Measurements from ENCODE around the gene PPP6R2. TPM values are rescaled to one million over a fixed set of nuclear protein-coding genes. Genes with fewer than 3 reads are reported as not detected.
"Not testable (repeated sequence)": the region's sequence is repeated elsewhere in the genome, so short reads cannot be mapped to it uniquely, and the experiment has no call there.

The PPP6R2 gene
- total and polyA plus RNA-seq, 2 experiments from 2014 or later: 41.4 to 88.4 TPM

DNA sequence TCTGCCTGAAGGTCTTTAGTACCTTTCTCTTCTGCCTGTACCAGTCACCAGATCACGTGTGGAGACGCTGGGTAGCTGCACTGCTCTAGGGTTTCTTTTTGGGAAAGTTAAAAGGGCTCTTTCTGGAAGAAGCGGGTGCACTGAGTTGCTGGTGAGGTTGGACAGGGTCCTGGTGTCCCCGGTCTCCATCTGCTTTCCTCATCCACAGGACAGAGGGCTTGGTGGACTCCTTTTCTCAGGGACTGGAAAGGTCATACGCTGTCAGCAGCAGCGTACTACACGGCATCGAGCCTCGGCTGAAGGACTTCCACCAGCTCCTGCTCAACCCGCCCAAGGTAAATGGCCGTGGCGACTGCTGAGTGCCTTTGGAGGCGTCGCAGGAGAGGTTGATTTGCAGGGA is 78.9 kb downstream of the PPP6R2 start:
- H3K4me1 ChIP-seq (ENCODE audit: low read depth): no peaks in the 10 kb centered on the region
- DNase-seq (ENCODE audit: low read depth in 1 of 2, low spot score in 1 of 2): no peak
- no peaks in the 10 kb centered on the region for H3K27me3 ChIP-seq
- peaks cover 50% of the 10 kb centered on the region for H3K36me3 ChIP-seq
- TF ChIP-seq, protein P1, sequence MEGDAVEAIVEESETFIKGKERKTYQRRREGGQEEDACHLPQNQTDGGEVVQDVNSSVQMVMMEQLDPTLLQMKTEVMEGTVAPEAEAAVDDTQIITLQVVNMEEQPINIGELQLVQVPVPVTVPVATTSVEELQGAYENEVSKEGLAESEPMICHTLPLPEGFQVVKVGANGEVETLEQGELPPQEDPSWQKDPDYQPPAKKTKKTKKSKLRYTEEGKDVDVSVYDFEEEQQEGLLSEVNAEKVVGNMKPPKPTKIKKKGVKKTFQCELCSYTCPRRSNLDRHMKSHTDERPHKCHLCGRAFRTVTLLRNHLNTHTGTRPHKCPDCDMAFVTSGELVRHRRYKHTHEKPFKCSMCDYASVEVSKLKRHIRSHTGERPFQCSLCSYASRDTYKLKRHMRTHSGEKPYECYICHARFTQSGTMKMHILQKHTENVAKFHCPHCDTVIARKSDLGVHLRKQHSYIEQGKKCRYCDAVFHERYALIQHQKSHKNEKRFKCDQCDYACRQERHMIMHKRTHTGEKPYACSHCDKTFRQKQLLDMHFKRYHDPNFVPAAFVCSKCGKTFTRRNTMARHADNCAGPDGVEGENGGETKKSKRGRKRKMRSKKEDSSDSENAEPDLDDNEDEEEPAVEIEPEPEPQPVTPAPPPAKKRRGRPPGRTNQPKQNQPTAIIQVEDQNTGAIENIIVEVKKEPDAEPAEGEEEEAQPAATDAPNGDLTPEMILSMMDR (IDR thresholded peaks at IDR 0.05; ENCODE audit: low read depth, low read length): no peak
- H3K9me3 ChIP-seq (ENCODE audit: low read depth): no peaks in the 10 kb centered on the region
- no peak overlapping the region for H3K4me3 ChIP-seq
- no peak overlapping the region for H3K27ac ChIP-seq

DNA sequence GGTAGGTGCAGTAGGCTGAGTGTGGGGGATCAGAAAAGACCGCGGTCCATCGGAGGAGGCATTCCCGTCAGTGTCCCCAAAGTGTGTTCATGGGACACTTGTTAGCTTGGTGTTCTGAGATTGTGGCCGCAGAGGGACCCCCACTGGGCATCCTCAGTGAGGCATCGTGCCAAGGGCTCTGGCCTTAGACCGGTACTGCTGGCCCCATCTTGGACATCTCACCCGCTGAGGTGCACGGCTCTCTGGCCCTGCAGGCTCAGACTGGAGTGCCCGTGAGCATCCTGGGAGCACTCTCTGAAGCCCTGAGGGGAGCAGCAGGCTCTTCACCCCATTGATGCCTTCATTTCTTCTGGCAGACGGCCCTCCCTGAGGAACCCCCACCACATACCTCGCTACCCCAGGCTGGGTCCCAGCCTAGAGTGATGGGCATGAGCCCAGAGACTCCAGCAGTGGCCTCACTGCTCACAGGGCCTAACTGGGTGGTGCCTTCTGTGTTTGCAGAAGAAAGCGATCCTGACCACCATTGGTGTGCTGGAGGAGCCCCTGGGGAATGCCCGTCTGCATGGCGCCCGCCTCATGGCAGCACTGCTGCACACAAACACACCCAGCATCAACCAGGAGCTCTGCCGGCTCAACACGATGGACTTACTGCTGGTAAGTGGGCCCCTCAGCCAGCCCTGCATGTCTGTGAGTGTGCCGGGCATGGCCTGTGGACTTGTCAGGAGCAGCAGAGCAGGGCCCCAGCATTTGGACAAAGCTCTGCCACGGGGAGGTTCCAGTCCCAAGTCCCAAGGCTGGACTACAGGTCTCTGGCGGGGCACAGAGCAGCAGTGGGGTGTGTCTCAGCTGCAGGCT is 80.1 kb downstream of the PPP6R2 start:
- TF ChIP-seq, protein P1 (IDR thresholded peaks at IDR 0.05; ENCODE audit: low read depth, low read length): no peak
- H3K36me3 ChIP-seq: peaks cover 52% of the 10 kb centered on the region

DNA sequence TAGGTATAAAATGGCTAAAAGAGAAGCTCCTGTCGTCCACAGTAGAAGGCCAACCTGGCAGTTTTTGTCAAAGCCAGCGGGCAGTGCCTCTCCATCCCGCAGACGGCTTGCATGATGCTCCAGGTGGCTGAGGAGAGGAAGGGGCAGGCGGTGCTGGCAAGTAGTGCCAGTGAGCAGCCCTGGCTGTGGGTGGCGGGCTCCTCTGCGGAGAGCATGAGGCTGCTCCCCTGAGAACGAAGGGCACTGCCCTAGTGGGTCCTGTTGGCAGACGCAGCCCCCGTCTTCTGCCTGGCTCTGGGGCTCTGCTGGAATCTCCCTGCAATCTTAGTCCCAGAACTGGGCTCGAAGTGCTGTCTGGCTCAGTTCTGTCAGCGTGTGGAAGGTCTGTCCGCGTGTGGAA is 80.8 kb downstream of the PPP6R2 start:
- Histone ChIP-seq H3K27ac (no peak overlapping the region), H3K27me3 (no peaks in the 10 kb centered on the region), H3K9me3 (ENCODE audit: low read depth) (no peaks in the 10 kb centered on the region), H3K4me1 (ENCODE audit: low read depth) (no peaks in the 10 kb centered on the region), H3K4me3 (no peak overlapping the region), H3K36me3 (peaks cover 53% of the 10 kb centered on the region)
- no peak for DNase-seq (ENCODE audit: low read depth in 1 of 2, low spot score in 1 of 2)
- TF ChIP-seq, protein P1 (IDR thresholded peaks at IDR 0.05; ENCODE audit: low read depth, low read length): no peak

More for the DNA sequence above, 80.1 kb downstream of the PPP6R2 start:
- H3K4me3 ChIP-seq: no peak overlapping the region
- no peak overlapping the region for H3K27ac ChIP-seq
- no peak for DNase-seq (ENCODE audit: low read depth in 1 of 2, low spot score in 1 of 2)
- no peaks in the 10 kb centered on the region for H3K9me3 ChIP-seq (ENCODE audit: low read depth)
- no peaks in the 10 kb centered on the region for H3K4me1 ChIP-seq (ENCODE audit: low read depth)
- H3K27me3 ChIP-seq: no peaks in the 10 kb centered on the region

DNA sequence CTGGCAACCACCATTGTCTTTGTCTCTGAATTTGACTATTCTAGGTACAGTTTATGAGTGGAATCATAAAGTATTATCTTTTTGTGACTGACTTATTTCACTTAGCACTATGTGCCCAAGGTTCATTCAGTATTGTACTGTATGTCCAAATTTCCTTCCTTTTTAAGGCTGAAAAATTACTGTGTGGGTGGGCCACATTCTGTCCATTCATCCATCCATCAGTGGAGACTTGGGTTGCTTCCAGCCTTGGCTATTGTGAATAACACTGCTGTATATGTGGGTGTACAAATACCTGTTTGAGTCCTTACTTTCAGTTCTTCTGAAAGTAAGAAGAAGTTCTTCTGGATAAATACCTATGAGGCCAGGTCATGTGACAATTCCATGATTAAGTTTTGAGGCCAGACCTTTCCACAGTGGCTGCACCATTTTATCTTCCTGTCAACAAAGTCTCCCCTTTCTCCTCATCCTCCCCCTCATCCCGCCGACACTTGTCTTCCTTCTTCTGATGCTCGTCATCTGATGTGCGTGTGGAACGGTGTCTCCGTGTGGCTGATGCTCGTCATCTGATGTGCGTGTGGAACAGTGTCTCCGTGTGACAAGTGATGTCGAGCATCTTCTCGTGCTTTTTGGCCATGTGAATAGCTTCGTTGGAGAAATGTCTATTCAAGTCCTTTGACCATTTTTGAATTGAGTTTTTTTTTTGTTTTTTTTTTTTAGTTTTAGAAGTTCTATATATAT is 82.2 kb downstream of the PPP6R2 start:
- peaks cover 53% of the 10 kb centered on the region for H3K36me3 ChIP-seq
- DNase-seq (ENCODE audit: low read depth in 1 of 2, low spot score in 1 of 2): no peak

DNA sequence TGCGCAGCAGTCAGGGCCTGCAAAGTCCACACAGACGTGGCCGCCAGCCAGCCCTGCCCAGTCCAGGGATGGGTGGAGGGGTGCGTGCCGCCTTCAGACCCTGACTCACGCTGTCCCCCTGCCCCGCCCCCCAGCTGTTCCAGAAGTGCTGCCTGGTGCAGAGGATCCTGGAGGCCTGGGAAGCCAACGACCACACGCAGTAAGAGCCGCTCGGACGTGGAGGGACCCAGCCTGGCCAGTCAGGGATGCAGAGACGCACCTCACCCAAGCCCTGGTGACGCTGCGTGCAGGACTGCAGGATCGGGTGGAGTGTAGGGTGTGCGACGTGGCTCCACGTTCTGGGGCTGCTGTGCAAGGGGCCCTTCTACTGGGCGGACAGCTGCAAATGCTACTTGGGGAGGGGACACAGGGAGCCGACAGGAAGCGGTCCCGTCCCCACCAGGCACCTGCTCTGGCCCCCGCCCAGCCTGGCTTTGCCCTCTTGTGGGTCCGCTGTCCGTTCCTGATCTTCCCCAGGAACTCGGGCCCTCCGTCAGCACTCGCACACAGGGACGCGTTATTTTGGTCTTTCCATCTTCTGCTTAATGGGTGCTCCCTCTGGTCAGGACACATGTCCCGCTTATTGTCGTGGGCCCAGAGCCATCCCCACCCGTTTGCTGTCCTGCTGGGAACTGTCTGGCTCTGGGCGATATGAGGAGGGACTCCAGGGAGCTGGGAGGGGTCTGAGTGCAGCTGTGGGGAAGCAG is 89.2 kb downstream of the PPP6R2 start:
- H3K4me1 ChIP-seq (ENCODE audit: low read depth): no peaks in the 10 kb centered on the region
- H3K27me3 ChIP-seq: no peaks in the 10 kb centered on the region
- TF ChIP-seq, protein P1 (IDR thresholded peaks at IDR 0.05; ENCODE audit: low read depth, low read length): no peak
- H3K27ac ChIP-seq: no peak overlapping the region
- peaks cover 36% of the 10 kb centered on the region for H3K36me3 ChIP-seq
- no peak overlapping the region for H3K4me3 ChIP-seq
- no peaks in the 10 kb centered on the region for H3K9me3 ChIP-seq (ENCODE audit: low read depth)
- DNase-seq (ENCODE audit: low read depth in 1 of 2, low spot score in 1 of 2): no peak

More for the DNA sequence above, 82.2 kb downstream of the PPP6R2 start:
- TF ChIP-seq, protein P1 (IDR thresholded peaks at IDR 0.05; ENCODE audit: low read depth, low read length): no peak
- H3K9me3 ChIP-seq (ENCODE audit: low read depth): no peaks in the 10 kb centered on the region
- no peaks in the 10 kb centered on the region for H3K27me3 ChIP-seq
- no peak overlapping the region for H3K27ac ChIP-seq
- no peak overlapping the region for H3K4me3 ChIP-seq
- no peaks in the 10 kb centered on the region for H3K4me1 ChIP-seq (ENCODE audit: low read depth)

DNA sequence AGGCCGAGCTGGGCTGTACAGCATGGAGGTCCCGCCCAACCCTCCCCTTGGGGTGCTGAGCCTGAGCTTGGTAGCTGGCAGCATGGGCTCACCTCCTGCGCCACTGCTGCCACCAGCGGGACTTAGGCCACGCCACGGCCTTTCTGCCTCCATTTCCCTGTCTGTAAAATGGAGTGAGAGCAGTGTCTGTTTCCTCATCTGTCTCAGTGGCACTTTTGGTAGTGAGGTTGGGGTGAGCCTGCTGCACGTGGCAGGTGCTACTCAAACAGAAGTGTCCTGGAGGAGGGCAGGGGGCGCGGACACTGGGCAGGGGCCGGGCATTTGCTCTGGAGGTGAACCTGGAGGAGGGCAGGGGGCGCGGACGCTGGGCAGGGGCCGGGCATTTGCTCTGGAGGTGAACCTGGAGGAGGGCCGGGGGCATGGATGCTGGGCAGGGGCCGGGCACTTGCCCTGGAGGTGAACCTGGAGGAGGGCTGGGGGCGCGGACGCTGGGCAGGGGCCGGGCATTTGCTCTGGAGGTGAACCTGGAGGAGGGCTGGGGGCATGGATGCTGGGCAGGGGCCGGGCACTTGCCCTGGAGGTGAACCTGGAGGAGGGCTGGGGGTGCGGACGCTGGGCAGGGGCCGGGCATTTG is 89.9 kb downstream of the PPP6R2 start:
- not testable (repeated sequence) for DNase-seq (ENCODE audit: low read depth in 1 of 2, low spot score in 1 of 2); H3K4me3 ChIP-seq; H3K4me1 ChIP-seq (ENCODE audit: low read depth); H3K27me3 ChIP-seq; H3K27ac ChIP-seq; H3K9me3 ChIP-seq (ENCODE audit: low read depth)
- H3K36me3 ChIP-seq: peaks cover 31% of the 10 kb centered on the region
